ENCODE measurements around the gene DYNLRB2. TPM values are rescaled to one million over a fixed set of nuclear protein-coding genes. Genes with fewer than 3 reads are reported as not detected.

Gene DYNLRB2
- total RNA-seq, 2 experiments from 2014 or later = not detected

- CTCF ChIA-PET (ENCODE audit: unreplicated experiment) = no interaction called here
These were observed 58.7 kb downstream of the DYNLRB2 start for GRCh38 chr16:80599466-80599865.

More at GRCh38 chr16:80599466-80599865, 58.7 kb downstream of the DYNLRB2 start:
- TF ChIP-seq, protein P1, sequence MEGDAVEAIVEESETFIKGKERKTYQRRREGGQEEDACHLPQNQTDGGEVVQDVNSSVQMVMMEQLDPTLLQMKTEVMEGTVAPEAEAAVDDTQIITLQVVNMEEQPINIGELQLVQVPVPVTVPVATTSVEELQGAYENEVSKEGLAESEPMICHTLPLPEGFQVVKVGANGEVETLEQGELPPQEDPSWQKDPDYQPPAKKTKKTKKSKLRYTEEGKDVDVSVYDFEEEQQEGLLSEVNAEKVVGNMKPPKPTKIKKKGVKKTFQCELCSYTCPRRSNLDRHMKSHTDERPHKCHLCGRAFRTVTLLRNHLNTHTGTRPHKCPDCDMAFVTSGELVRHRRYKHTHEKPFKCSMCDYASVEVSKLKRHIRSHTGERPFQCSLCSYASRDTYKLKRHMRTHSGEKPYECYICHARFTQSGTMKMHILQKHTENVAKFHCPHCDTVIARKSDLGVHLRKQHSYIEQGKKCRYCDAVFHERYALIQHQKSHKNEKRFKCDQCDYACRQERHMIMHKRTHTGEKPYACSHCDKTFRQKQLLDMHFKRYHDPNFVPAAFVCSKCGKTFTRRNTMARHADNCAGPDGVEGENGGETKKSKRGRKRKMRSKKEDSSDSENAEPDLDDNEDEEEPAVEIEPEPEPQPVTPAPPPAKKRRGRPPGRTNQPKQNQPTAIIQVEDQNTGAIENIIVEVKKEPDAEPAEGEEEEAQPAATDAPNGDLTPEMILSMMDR (conservative IDR thresholded peaks at IDR 0.05; ENCODE audit: low read length) = no peak
- TF ChIP-seq EZH2phosphoT487 (IDR thresholded peaks at IDR 0.05; ENCODE audit: borderline replicate concordance, low read depth, low read length) = no peak
- no TSS peak for BruUV-seq (replicated peaks)
- no peak overlapping the region for H3K4me2 ChIP-seq (ENCODE audit: low read length)
- no peaks in the 10 kb centered on the region for H3K79me2 ChIP-seq (ENCODE audit: insufficient read depth, low read depth, low read length)
- no peaks in the 10 kb centered on the region for H3K36me3 ChIP-seq (ENCODE audit: insufficient read depth, low read length)
- no peaks in the 10 kb centered on the region for H4K20me1 ChIP-seq (ENCODE audit: insufficient read depth, low read length)
- H2AFZ ChIP-seq (ENCODE audit: low read length) = no peak overlapping the region
- no peaks in the 10 kb centered on the region for H3K4me1 ChIP-seq (ENCODE audit: insufficient read depth, low read length, poor library complexity, severe bottlenecking)
- no peak overlapping the region for H3K4me3 ChIP-seq (ENCODE audit: low read depth, low read length, poor library complexity, severe bottlenecking)
- H3K9me3 ChIP-seq (ENCODE audit: low read length) = no peaks in the 10 kb centered on the region
- no peak for DNase-seq (ENCODE audit: low spot score)
- POLR2A ChIA-PET = no interaction called here
- intact Hi-C loops (cut with micrococcal nuclease; ENCODE audit: unreplicated experiment) = no loop called here
- H3K27ac ChIP-seq (ENCODE audit: low read depth, low read length, poor library complexity, severe bottlenecking) = no peak overlapping the region
- H3K9me2 ChIP-seq (ENCODE audit: insufficient read depth, low read length) = no peaks in the 10 kb centered on the region; the same call in 1 of the 2 replicates

Measured in OCI-LY7 (cell line).